HG03520 (cell line): Measurements from ENCODE around the gene PVR.
"Not testable (repeated sequence)": the region's sequence is repeated elsewhere in the genome, so short reads cannot be mapped to it uniquely, and the experiment has no call there.

Source experiments
- ATAC-seq: cut with Tn5 transposase; IDR thresholded peaks from one replicate; pipeline ENCODE4 v1.9.1; 2021; ENCODE audit warnings: mild to moderate bottlenecking, moderate library complexity; ENCODE audit not compliant: unreplicated experiment

PVR gene

GRCh38 chr19:44670027-44670426 lies 26.3 kb downstream of the PVR start:
- not testable (repeated sequence) for ATAC-seq

- no peak for ATAC-seq
Measured at GRCh38 chr19:44671400-44671799, 27.7 kb downstream of the PVR start, which contains the start of gene CEACAM19. Gene CEACAM19 (plus strand): TSS chr19:44671482. CDS start chr19:44671932, 450 bp downstream.

- no peak for ATAC-seq
Measured at GRCh38 chr19:44672226-44672625, 28.5 kb downstream of the PVR start.

GRCh38 chr19:44673510-44673909 lies 29.8 kb downstream of the PVR start:
- no peak for ATAC-seq

GRCh38 chr19:44675521-44675920 lies 31.8 kb downstream of the PVR start:
- ATAC-seq = no peak

- ATAC-seq = no peak
Measured at GRCh38 chr19:44677019-44677811, 33.5 kb downstream of the PVR start.

- ATAC-seq = no peak
Measured at GRCh38 chr19:44680536-44680935, 36.8 kb downstream of the PVR start.

- ATAC-seq = no peak
Measured at GRCh38 chr19:44681992-44682790, 38.5 kb downstream of the PVR start.

GRCh38 chr19:44682807-44683206 lies 39.1 kb downstream of the PVR start:
- no peak for ATAC-seq

GRCh38 chr19:44683434-44684210 lies 39.9 kb downstream of the PVR start:
- ATAC-seq = no peak

GRCh38 chr19:44684396-44684795 lies 40.7 kb downstream of the PVR start:
- not testable (repeated sequence) for ATAC-seq

GRCh38 chr19:44684892-44685863 lies 41.5 kb downstream of the PVR start:
- no peak for ATAC-seq

- ATAC-seq = no peak
Measured at GRCh38 chr19:44685877-44686276, 42.2 kb downstream of the PVR start.

- ATAC-seq = no peak
Measured at GRCh38 chr19:44686896-44687295, 43.2 kb downstream of the PVR start.

- no peak for ATAC-seq
Measured at GRCh38 chr19:44687888-44688287, 44.2 kb downstream of the PVR start.

- no peak for ATAC-seq
Measured at GRCh38 chr19:44689290-44690130, 45.8 kb downstream of the PVR start.

GRCh38 chr19:44690131-44690440 lies 46.4 kb downstream of the PVR start:
- no peak for ATAC-seq

GRCh38 chr19:44692379-44692721 lies 48.6 kb downstream of the PVR start:
- ATAC-seq = no peak

- no peak for ATAC-seq
Measured at GRCh38 chr19:44694184-44694579, 50.5 kb downstream of the PVR start.
